A673 (cell line): ENCODE measurements around the gene TRPM3.

Source experiments
- EZH2 ChIP-seq: fragments of 200-600 bp; sonication (generic); IDR thresholded peaks from 2 replicates; pipeline ENCODE4 v1.6.1; 2017; ENCODE audit warnings: borderline replicate concordance, low read depth, mild to moderate bottlenecking, mixed read lengths, antibody characterized with exemption, low read length; ENCODE audit not compliant: poor library complexity, severe bottlenecking
- TF ChIP-seq, protein P1 (sequence below): fragments of 300-800, 200-600 bp; sonication (generic); conservative IDR thresholded peaks from 2 replicates; pipeline ENCODE4 v1.5.1; 2017; ENCODE audit warnings: low read depth, mild to moderate bottlenecking, antibody characterized with exemption, low read length, moderate library complexity, mixed read lengths

DNA sequence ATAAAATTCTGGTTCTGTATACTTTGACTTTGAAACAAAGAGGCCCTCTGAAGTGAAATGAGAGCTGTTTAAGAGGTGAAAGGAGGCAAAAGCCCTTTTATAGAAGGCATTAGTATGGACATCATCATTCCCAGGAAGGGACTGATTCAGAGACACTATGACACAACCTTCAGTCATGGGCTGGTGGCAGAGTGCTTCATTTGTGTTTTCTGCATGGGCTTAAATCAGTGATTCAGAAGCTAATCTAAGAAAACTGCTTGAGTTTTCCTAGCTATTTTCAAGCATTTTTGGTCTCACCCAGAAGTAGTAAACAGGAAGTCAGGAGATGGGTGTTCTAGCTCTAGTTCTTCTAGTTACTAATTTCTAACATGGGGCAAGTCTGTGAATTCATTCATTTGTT, 288.9 kb downstream of the TRPM3 start:
- TF ChIP-seq, protein P1, sequence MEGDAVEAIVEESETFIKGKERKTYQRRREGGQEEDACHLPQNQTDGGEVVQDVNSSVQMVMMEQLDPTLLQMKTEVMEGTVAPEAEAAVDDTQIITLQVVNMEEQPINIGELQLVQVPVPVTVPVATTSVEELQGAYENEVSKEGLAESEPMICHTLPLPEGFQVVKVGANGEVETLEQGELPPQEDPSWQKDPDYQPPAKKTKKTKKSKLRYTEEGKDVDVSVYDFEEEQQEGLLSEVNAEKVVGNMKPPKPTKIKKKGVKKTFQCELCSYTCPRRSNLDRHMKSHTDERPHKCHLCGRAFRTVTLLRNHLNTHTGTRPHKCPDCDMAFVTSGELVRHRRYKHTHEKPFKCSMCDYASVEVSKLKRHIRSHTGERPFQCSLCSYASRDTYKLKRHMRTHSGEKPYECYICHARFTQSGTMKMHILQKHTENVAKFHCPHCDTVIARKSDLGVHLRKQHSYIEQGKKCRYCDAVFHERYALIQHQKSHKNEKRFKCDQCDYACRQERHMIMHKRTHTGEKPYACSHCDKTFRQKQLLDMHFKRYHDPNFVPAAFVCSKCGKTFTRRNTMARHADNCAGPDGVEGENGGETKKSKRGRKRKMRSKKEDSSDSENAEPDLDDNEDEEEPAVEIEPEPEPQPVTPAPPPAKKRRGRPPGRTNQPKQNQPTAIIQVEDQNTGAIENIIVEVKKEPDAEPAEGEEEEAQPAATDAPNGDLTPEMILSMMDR: no peak
- TF ChIP-seq EZH2: no peak
